Retinal pigment epithelial cell (primary cell): ENCODE measurements around the gene CERS1.

Experiments
- DNase-seq: peaks from one replicate; pipeline ENCODE4 v3.0.0-alpha.2; 2010; ENCODE audit warnings: low read depth
- H3K4me3 ChIP-seq: 2 replicates; pipeline ENCODE4 v1.5.1; 2011; ENCODE audit warnings: mild to moderate bottlenecking, low read length, control low read depth, moderate library complexity
- CTCF ChIP-seq: conservative IDR thresholded peaks from 2 replicates; pipeline ENCODE4 v1.5.1; 2011; ENCODE audit warnings: low read depth, low read length, control low read depth, inconsistent platforms

The CERS1 gene

GRCh38 chr19:18901491-18901890, 5.5 kb upstream of the CERS1 start:
- TF ChIP-seq CTCF, result no peak
- no peak overlapping the region for H3K4me3 ChIP-seq
- DNase-seq, result no peak

- H3K4me3 ChIP-seq, result no peak overlapping the region
Measured at GRCh38 chr19:18900700-18901481, 4.9 kb upstream of the CERS1 start.

GRCh38 chr19:18899624-18900560, 3.9 kb upstream of the CERS1 start:
- H3K4me3 ChIP-seq, result no peak overlapping the region
- no peak for TF ChIP-seq CTCF
- DNase-seq, result no peak

More at GRCh38 chr19:18900700-18901481, 4.9 kb upstream of the CERS1 start:
- DNase-seq, result no peak
- TF ChIP-seq CTCF, result no peak

- DNase-seq, result no peak
- no peak overlapping the region for H3K4me3 ChIP-seq
- no peak for TF ChIP-seq CTCF
Measured at GRCh38 chr19:18898607-18899408, 2.9 kb upstream of the CERS1 start.

- TF ChIP-seq CTCF, result no peak
- no peak for DNase-seq
- no peak overlapping the region for H3K4me3 ChIP-seq
Measured at GRCh38 chr19:18898081-18898606, 2.2 kb upstream of the CERS1 start.

GRCh38 chr19:18897094-18898029, 1.4 kb upstream of the CERS1 start:
- no peak for TF ChIP-seq CTCF
- DNase-seq, result no peak
- H3K4me3 ChIP-seq, result no peak overlapping the region
